ENCODE measurements around the gene ZNF622.
"Not testable (repeated sequence)": the region's sequence is repeated elsewhere in the genome, so short reads cannot be mapped to it uniquely, and the experiment has no call there.

The ZNF622 gene

DNA sequence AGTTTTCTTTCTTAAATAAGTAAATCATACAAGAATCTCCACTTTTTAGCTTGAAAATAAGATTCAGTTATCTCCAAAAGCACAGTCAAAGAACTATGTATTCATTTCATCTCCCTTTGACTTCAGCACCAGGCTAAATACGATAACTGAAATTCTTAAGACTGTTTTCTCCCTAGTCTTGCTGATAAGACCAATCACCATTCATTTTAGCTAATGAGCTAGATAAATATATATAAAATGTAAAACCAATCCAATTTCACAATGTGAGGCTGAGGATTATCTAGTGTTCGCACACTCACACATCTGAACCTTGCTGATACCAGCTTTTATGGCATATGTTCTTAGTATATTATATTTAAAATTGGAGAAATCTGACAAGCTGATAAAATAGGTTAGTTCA, 17.3 kb upstream of the ZNF622 start:
- H3K4me2 ChIP-seq (ENCODE audit: low read length) = no peak overlapping the region
- no peaks in the 10 kb centered on the region for H3K36me3 ChIP-seq (replicated peaks; ENCODE audit: low read depth, low read length)
- TF ChIP-seq EZH2phosphoT487 (IDR thresholded peaks at IDR 0.05; ENCODE audit: low read depth) (no peak), CTCF (IDR thresholded peaks at IDR 0.05; ENCODE audit: low read depth, low read length) (no peak)
- no peaks in the 10 kb centered on the region for H4K20me1 ChIP-seq (ENCODE audit: insufficient read depth, low read length)
- H3K9me3 ChIP-seq (ENCODE audit: insufficient read depth, low read length) = no peaks in the 10 kb centered on the region
- H3K9ac ChIP-seq (ENCODE audit: low read length) = no peak overlapping the region
- H3K4me3 ChIP-seq (ENCODE audit: low read length) = no peak overlapping the region
- no peaks in the 10 kb centered on the region for H3K27me3 ChIP-seq (ENCODE audit: low read depth, low read length)
- H3K27ac ChIP-seq (ENCODE audit: low read length) = no peak overlapping the region
- no peaks in the 10 kb centered on the region for H3K79me2 ChIP-seq (ENCODE audit: low read length)
- H3K4me1 ChIP-seq (ENCODE audit: low read length) = peaks cover 6% of the 10 kb centered on the region; the same call in 1 of the 2 replicates
- H2AFZ ChIP-seq (ENCODE audit: low read depth, low read length) = no peak overlapping the region

DNA sequence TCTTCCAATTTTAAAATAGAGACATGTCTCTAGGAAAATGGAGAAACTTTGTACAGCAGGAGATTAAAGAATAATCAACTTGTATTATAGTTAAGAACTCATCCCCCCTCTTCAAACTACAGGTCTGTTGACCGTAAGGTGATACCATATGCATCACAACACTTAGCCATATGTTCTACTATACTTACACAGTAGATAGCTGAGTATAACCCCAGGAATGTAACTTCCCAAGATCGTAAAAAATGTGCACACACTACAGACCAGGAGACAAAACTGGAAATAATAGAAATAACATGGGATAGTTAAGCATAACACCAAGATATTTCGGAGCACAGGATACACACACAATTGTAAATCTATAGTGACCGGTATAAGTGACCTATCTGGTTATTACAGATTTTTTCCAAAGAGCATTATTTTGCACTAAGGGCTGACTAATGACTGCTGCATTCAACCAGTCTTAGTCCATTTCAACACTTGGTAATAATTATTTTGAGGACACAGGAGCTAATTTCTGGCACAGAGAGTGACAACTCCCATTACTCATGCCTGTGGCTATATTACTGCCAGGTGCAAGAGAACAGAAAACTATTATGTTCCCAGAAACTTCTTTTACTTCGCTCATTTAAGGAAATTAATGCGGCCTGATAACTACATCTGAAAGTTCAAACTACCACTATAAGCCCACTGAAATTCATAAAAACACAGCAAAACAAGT, 15.4 kb upstream of the ZNF622 start:
- Histone ChIP-seq H3K36me3 (replicated peaks; ENCODE audit: low read depth, low read length) (no peaks in the 10 kb centered on the region), H3K9ac (ENCODE audit: low read length) (no peak overlapping the region), H3K4me1 (ENCODE audit: low read length) (no peaks in the 10 kb centered on the region), H3K4me2 (ENCODE audit: low read length) (no peak overlapping the region), H3K27me3 (ENCODE audit: low read depth, low read length) (no peaks in the 10 kb centered on the region), H3K27ac (ENCODE audit: low read length) (no peak overlapping the region), H4K20me1 (ENCODE audit: insufficient read depth, low read length) (no peaks in the 10 kb centered on the region), H3K79me2 (ENCODE audit: low read length) (no peaks in the 10 kb centered on the region), H2AFZ (ENCODE audit: low read depth, low read length) (no peak overlapping the region), H3K9me3 (ENCODE audit: insufficient read depth, low read length) (no peaks in the 10 kb centered on the region), H3K4me3 (ENCODE audit: low read length) (no peak overlapping the region)
- TF ChIP-seq EZH2phosphoT487 (IDR thresholded peaks at IDR 0.05; ENCODE audit: low read depth) (no peak), CTCF (IDR thresholded peaks at IDR 0.05; ENCODE audit: low read depth, low read length) (no peak)

DNA sequence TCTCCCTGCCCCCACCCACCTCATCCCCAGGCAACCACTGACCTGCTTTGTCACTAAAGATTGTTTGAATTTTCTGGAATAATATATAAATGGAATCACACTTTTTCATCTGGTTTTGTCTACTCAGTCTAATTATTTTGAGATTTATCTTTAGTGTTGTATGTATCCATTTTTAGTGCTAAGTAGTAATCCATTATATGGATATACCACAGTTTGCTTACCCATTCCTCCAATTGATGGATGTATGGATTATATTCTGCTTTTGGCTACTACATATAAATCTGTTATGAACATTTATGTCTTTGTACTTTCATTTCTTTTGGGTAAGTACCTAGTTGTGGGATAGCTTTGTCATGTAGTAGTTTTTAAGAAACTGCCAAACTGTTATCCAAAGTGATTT, 14.5 kb upstream of the ZNF622 start:
- H3K4me3 ChIP-seq (ENCODE audit: low read length) = no peak overlapping the region

DNA sequence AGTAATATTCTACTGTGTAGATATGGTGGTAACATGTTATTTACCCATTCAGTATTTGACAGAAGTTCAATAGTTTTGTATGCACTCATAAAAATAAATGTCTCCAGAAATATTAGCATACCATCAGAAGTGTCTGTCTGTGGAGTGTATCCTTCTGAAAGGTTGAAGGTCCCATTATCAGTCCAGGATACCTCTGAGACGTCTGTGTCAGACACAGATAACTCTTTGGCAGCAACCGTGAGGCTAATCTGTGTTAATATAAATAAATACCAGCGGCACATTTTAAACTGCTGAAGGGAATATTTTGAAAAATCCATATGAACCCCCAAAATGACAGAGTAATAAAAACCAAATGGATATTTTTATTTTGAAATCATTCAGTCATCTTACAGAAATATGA, 11.9 kb upstream of the ZNF622 start:
- H3K79me2 ChIP-seq (ENCODE audit: low read length) = no peaks in the 10 kb centered on the region
- H3K4me1 ChIP-seq (ENCODE audit: low read length) = no peaks in the 10 kb centered on the region
- no peak overlapping the region for H3K4me2 ChIP-seq (ENCODE audit: low read length)
- H3K36me3 ChIP-seq (replicated peaks; ENCODE audit: low read depth, low read length) = no peaks in the 10 kb centered on the region
- no peak overlapping the region for H3K27ac ChIP-seq (ENCODE audit: low read length)
- H2AFZ ChIP-seq (ENCODE audit: low read depth, low read length) = no peak overlapping the region
- H3K9ac ChIP-seq (ENCODE audit: low read length) = no peak overlapping the region
- TF ChIP-seq EZH2phosphoT487 (IDR thresholded peaks at IDR 0.05; ENCODE audit: low read depth) = no peak
- no peak for TF ChIP-seq CTCF (IDR thresholded peaks at IDR 0.05; ENCODE audit: low read depth, low read length)
- H3K9me3 ChIP-seq (ENCODE audit: insufficient read depth, low read length) = no peaks in the 10 kb centered on the region
- no peaks in the 10 kb centered on the region for H3K27me3 ChIP-seq (ENCODE audit: low read depth, low read length)
- no peaks in the 10 kb centered on the region for H4K20me1 ChIP-seq (ENCODE audit: insufficient read depth, low read length)
- no peak overlapping the region for H3K4me3 ChIP-seq (ENCODE audit: low read length)

More for the DNA sequence above, 14.5 kb upstream of the ZNF622 start:
- H3K79me2 ChIP-seq (ENCODE audit: low read length) = no peaks in the 10 kb centered on the region
- H3K9me3 ChIP-seq (ENCODE audit: insufficient read depth, low read length) = no peaks in the 10 kb centered on the region
- H3K4me2 ChIP-seq (ENCODE audit: low read length) = no peak overlapping the region
- no peak overlapping the region for H2AFZ ChIP-seq (ENCODE audit: low read depth, low read length)
- no peaks in the 10 kb centered on the region for H3K4me1 ChIP-seq (ENCODE audit: low read length)
- H4K20me1 ChIP-seq (ENCODE audit: insufficient read depth, low read length) = no peaks in the 10 kb centered on the region
- TF ChIP-seq CTCF (IDR thresholded peaks at IDR 0.05; ENCODE audit: low read depth, low read length) (no peak), EZH2phosphoT487 (IDR thresholded peaks at IDR 0.05; ENCODE audit: low read depth) (no peak)
- no peaks in the 10 kb centered on the region for H3K36me3 ChIP-seq (replicated peaks; ENCODE audit: low read depth, low read length)
- H3K27ac ChIP-seq (ENCODE audit: low read length) = no peak overlapping the region
- no peak overlapping the region for H3K9ac ChIP-seq (ENCODE audit: low read length)
- H3K27me3 ChIP-seq (ENCODE audit: low read depth, low read length) = no peaks in the 10 kb centered on the region

DNA sequence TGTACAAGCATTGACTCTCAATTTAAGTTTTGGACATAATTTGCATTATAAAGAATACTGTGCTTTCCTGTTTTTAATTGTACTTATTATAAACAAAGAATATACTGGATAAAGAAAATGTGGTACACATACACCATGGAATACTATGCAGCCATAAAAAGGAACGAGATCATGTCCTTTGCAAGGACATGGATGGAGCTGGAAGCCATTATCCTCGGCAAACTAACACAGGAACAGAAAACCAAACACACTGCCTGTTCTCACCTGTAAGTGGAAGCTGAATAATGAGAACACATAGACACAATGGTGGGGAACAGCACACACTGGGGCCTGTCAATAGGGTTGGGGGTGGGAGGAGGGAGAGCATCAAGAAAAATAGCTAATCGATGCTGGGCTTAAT, 10.8 kb upstream of the ZNF622 start:
- not testable (repeated sequence) for H3K36me3 ChIP-seq (replicated peaks; ENCODE audit: low read depth, low read length); H3K27me3 ChIP-seq (ENCODE audit: low read depth, low read length); H3K79me2 ChIP-seq (ENCODE audit: low read length); H3K9ac ChIP-seq (ENCODE audit: low read length); H3K4me3 ChIP-seq (ENCODE audit: low read length); H3K9me3 ChIP-seq (ENCODE audit: insufficient read depth, low read length); H3K27ac ChIP-seq (ENCODE audit: low read length); H3K4me1 ChIP-seq (ENCODE audit: low read length); H3K4me2 ChIP-seq (ENCODE audit: low read length); H2AFZ ChIP-seq (ENCODE audit: low read depth, low read length); H4K20me1 ChIP-seq (ENCODE audit: insufficient read depth, low read length)
